ENCODE results near the gene VPS11. TPM values are rescaled to one million over a fixed set of nuclear protein-coding genes. Genes with fewer than 3 reads are reported as not detected.

VPS11 gene
- total and polyA plus RNA-seq, 2 donors from 2014 or later, result 40.0 to 40.8 TPM

- Histone ChIP-seq H3K9me3 (ENCODE audit: control insufficient read depth in 2 of 3, insufficient read depth in 1 of 3, low read length in 3 of 3) (no peaks in the 10 kb centered on the region), H3K36me3 (ENCODE audit: control insufficient read depth in 2 of 3, insufficient read depth in 3 of 3, low read length in 3 of 3) (peaks cover 9 to 42% (median 22%) of the 10 kb centered on the region in 3 donors)
- DNase-seq, result no peak
These were observed 47.6 kb upstream of the VPS11 start for GRCh38 chr11:119019996-119020395.

GRCh38 chr11:119021631-119022030 is 46.0 kb upstream of the VPS11 start:
- Histone ChIP-seq H3K9me3 (ENCODE audit: control insufficient read depth in 2 of 3, insufficient read depth in 1 of 3, low read length in 3 of 3) (no peaks in the 10 kb centered on the region), H3K27me3 (ENCODE audit: control insufficient read depth, insufficient read depth, low read length) (no peaks in the 10 kb centered on the region), H3K4me3 (ENCODE audit: low read length in 3 of 3) (no peak overlapping the region), H3K36me3 (ENCODE audit: control insufficient read depth in 2 of 3, insufficient read depth in 3 of 3, low read length in 3 of 3) (peaks cover 9 to 37% (median 23%) of the 10 kb centered on the region in 3 donors), H3K4me1 (ENCODE audit: control insufficient read depth in 2 of 3, insufficient read depth in 2 of 3, low read depth in 1 of 3, low read length in 3 of 3) (peaks cover 0 to 47% (median 37%) of the 10 kb centered on the region in 3 donors), H3K27ac (ENCODE audit: low read depth in 2 of 2, low read length in 2 of 2) (no peak overlapping the region), H3K9ac (ENCODE audit: low read length in 3 of 3) (no peak overlapping the region)
- DNase-seq (no peak), FAIRE-seq (no peak)
- intact Hi-C loops (cut with DNase I), result no loop called here
- TF ChIP-seq CTCF (IDR thresholded peaks at IDR 0.05; ENCODE audit: borderline replicate concordance, extremely low read depth, insufficient read depth), result no peak

More at GRCh38 chr11:119019996-119020395, 47.6 kb upstream of the VPS11 start:
- Histone ChIP-seq H3K4me3 (ENCODE audit: low read length in 3 of 3) (peak overlapping the region; percentile 1 to 84 (median 56)), H3K9ac (ENCODE audit: low read length in 3 of 3) (peak overlapping the region in 1 of 3 donors; percentile 80), H3K27ac (ENCODE audit: low read depth in 2 of 2, low read length in 2 of 2) (no peak overlapping the region), H3K27me3 (ENCODE audit: control insufficient read depth, insufficient read depth, low read length) (no peaks in the 10 kb centered on the region), H3K4me1 (ENCODE audit: control insufficient read depth in 2 of 3, insufficient read depth in 2 of 3, low read depth in 1 of 3, low read length in 3 of 3) (peaks cover 0 to 38% (median 37%) of the 10 kb centered on the region in 3 donors)
- intact Hi-C loops (cut with DNase I), result no loop called here
- no peak for TF ChIP-seq CTCF (IDR thresholded peaks at IDR 0.05; ENCODE audit: borderline replicate concordance, extremely low read depth, insufficient read depth)
- FAIRE-seq, result no peak

GRCh38 chr11:119023741-119024140 is 43.9 kb upstream of the VPS11 start:
- no peak for DNase-seq
- Histone ChIP-seq H3K36me3 (ENCODE audit: control insufficient read depth in 2 of 3, insufficient read depth in 3 of 3, low read length in 3 of 3) (peaks cover 9 to 47% (median 33%) of the 10 kb centered on the region in 3 donors), H3K9me3 (ENCODE audit: control insufficient read depth in 2 of 3, insufficient read depth in 1 of 3, low read length in 3 of 3) (no peaks in the 10 kb centered on the region), H3K27ac (ENCODE audit: low read depth in 2 of 2, low read length in 2 of 2) (no peak overlapping the region), H3K9ac (ENCODE audit: low read length in 3 of 3) (no peak overlapping the region), H3K4me3 (ENCODE audit: low read length in 3 of 3) (no peak overlapping the region), H3K4me1 (ENCODE audit: control insufficient read depth in 2 of 3, insufficient read depth in 2 of 3, low read depth in 1 of 3, low read length in 3 of 3) (peaks cover 1 to 57% (median 47%) of the 10 kb centered on the region in 3 donors), H3K27me3 (ENCODE audit: control insufficient read depth, insufficient read depth, low read length) (no peaks in the 10 kb centered on the region)
- intact Hi-C loops (cut with DNase I), result no loop called here
- no peak for FAIRE-seq
- TF ChIP-seq CTCF (IDR thresholded peaks at IDR 0.05; ENCODE audit: borderline replicate concordance, extremely low read depth, insufficient read depth), result no peak

Measured in kidney (tissue), 14 donors.